ENCODE data around the gene CTU1. TPM values are rescaled to one million over a fixed set of nuclear protein-coding genes. Genes with fewer than 3 reads are reported as not detected.

CTU1 gene
- total and polyA plus RNA-seq, 2 donors (not counting 1 experiment from before 2014, with no cell fraction given), result 8.1 to 8.4 TPM

DNA sequence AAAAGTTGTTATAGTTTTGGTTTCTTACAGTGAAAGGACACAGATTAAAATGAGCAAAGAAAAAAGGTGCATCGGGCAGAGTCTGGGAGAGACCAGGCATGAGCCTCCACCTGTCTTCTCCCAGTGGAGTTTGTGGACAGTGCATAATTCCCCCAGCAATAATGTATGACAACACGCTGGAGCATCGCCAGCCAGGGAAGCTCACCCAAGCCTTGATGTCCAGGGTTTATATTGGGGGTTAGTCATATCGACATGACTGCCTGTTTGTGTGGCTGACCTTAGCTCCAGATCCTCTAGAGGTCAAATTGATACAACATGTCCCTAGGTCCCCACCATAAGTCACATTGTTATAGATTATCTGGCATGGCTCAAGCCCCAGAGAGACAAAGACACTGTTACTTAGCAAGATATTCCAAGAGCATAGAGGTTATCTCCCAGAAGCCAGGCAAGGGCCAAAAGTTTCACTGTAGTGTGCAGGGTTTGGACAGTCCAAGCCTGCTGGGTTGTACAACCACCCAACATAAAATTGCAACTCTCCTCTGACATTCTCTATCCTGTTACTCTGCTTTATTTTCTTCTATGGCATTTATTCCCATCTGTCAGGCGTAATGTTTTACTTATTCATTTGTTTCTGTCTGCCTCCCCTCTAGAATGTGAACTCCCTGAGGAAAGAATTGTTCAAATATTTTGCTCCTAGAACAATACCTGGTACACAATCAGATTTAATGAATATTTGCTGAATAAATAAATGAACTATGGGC is 37.7 kb downstream of the CTU1 start:
- Histone ChIP-seq H3K27ac (ENCODE audit: low read length in 2 of 2) (no peak overlapping the region), H3K4me1 (ENCODE audit: control insufficient read depth in 2 of 2, insufficient read depth in 2 of 2, low read length in 2 of 2) (no peaks in the 10 kb centered on the region), H3K4me3 (ENCODE audit: control extremely low read depth in 1 of 5, extremely low read depth in 1 of 5, insufficient read depth in 1 of 5, low read depth in 2 of 5, low read length in 4 of 5) (no peak overlapping the region), H3K79me2 (ENCODE audit: control insufficient read depth, insufficient read depth, low read length) (no peaks in the 10 kb centered on the region), H3K9ac (ENCODE audit: low read length) (no peak overlapping the region), H4K20me1 (ENCODE audit: control insufficient read depth, insufficient read depth, low read length, poor library complexity, severe bottlenecking) (no peaks in the 10 kb centered on the region), H2AFZ (ENCODE audit: insufficient read depth, low read depth, low read length, poor library complexity, severe bottlenecking) (no peak overlapping the region), H3K9me3 (ENCODE audit: control extremely low read depth in 1 of 3, control insufficient read depth in 2 of 3, insufficient read depth in 1 of 3, low read length in 2 of 3) (peaks cover 0 to 6% (median 0%) of the 10 kb centered on the region in 3 donors), H3K36me3 (replicated peaks in 1 of 2; ENCODE audit: control extremely low read depth in 1 of 2, control insufficient read depth in 1 of 2, extremely low read depth in 1 of 2, insufficient read depth in 2 of 2, low read length in 1 of 2) (no peaks in the 10 kb centered on the region), H3K27me3 (replicated peaks in 1 of 4; ENCODE audit: control extremely low read depth in 1 of 4, control insufficient read depth in 3 of 4, insufficient read depth in 4 of 4, low read length in 3 of 4) (peaks cover 0 to 12% (median 7%) of the 10 kb centered on the region in 4 experiments), H3K4me2 (replicated peaks; ENCODE audit: low read depth, low read length, poor library complexity, severe bottlenecking) (no peak overlapping the region)
- WGBS (ENCODE audit: insufficient coverage), result no CpG with 5 or more reads among the region's 5 CpGs
- Mint-ChIP-seq H3K4me1 (no peaks in the 10 kb centered on the region), H3K9me3 (ENCODE audit: insufficient read depth) (peaks cover 5% of the 10 kb centered on the region), H3K27ac (no peak overlapping the region), H3K4me3 (no peak overlapping the region), H3K27me3 (peaks cover 35% of the 10 kb centered on the region)
- ATAC-seq (ENCODE audit: low read depth) (no peak), DNase-seq (no peak)
- POLR2A ChIA-PET, result no interaction called here
- intact Hi-C loops (cut with micrococcal nuclease), result no loop called here
- TF ChIP-seq, protein P1, sequence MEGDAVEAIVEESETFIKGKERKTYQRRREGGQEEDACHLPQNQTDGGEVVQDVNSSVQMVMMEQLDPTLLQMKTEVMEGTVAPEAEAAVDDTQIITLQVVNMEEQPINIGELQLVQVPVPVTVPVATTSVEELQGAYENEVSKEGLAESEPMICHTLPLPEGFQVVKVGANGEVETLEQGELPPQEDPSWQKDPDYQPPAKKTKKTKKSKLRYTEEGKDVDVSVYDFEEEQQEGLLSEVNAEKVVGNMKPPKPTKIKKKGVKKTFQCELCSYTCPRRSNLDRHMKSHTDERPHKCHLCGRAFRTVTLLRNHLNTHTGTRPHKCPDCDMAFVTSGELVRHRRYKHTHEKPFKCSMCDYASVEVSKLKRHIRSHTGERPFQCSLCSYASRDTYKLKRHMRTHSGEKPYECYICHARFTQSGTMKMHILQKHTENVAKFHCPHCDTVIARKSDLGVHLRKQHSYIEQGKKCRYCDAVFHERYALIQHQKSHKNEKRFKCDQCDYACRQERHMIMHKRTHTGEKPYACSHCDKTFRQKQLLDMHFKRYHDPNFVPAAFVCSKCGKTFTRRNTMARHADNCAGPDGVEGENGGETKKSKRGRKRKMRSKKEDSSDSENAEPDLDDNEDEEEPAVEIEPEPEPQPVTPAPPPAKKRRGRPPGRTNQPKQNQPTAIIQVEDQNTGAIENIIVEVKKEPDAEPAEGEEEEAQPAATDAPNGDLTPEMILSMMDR (IDR thresholded peaks at IDR 0.05), result no peak
- CTCF ChIA-PET, result no interaction called here

DNA sequence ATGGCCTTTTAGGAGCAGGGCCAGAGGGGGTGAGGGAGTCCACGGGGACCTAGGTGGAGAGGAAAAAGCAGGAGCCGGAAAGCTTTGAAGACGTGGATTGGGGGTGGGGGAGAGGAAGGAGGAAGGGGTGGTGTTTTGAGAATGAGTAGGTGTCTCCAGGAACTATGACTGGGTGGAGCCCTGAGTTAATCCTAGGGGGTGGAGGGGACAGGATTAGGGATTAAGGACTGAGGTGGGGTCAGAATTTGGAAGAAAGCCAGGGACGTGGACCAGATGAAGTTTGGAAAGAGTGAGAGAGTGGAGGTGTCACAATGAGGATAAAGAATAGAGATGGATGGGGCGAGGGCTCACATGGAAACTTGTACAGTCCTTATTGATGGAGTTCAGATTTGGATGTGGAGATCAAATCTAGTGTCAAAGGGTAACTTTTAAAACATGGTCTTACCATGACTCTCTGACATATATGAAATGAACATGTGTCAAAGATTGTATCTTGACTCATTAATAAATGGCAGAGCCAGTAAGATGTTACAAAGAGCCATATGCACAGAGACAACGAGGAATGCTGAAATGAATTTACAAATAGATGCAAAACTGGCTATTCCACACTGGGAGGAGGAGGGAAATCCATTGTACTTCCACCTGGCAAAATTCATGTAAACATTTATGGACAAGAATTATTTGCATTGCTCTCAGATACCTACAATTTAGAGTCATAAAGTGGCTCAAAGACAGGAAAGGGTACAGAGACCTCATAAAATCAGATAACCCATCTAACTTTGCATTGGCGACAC is 41.6 kb downstream of the CTU1 start:
- H3K9ac ChIP-seq (ENCODE audit: low read length), result no peak overlapping the region
- 76% methylated on average over 7 of the region's 7 CpGs for WGBS (ENCODE audit: insufficient coverage)
- ChIA-PET POLR2A (no interaction called here), CTCF (no interaction called here)
- H3K27ac ChIP-seq (ENCODE audit: low read length in 2 of 2), result no peak overlapping the region
- ATAC-seq (ENCODE audit: low read depth), result no peak
- Mint-ChIP-seq H3K27ac (no peak overlapping the region), H3K27me3 (peaks cover 46% of the 10 kb centered on the region), H3K9me3 (ENCODE audit: insufficient read depth) (no peaks in the 10 kb centered on the region), H3K4me1 (peaks cover 3% of the 10 kb centered on the region), H3K4me3 (no peak overlapping the region)
- H3K4me3 ChIP-seq (ENCODE audit: control extremely low read depth in 1 of 5, extremely low read depth in 1 of 5, insufficient read depth in 1 of 5, low read depth in 2 of 5, low read length in 4 of 5), result no peak overlapping the region
- no peak for DNase-seq
- H3K4me2 ChIP-seq (replicated peaks; ENCODE audit: low read depth, low read length, poor library complexity, severe bottlenecking), result no peak overlapping the region
- H2AFZ ChIP-seq (ENCODE audit: insufficient read depth, low read depth, low read length, poor library complexity, severe bottlenecking), result no peak overlapping the region
- H3K27me3 ChIP-seq (replicated peaks in 1 of 4; ENCODE audit: control extremely low read depth in 1 of 4, control insufficient read depth in 3 of 4, insufficient read depth in 4 of 4, low read length in 3 of 4), result peaks cover 0 to 44% (median 15%) of the 10 kb centered on the region in 4 experiments
- peaks cover 0 to 8% (median 0%) of the 10 kb centered on the region in 3 donors for H3K9me3 ChIP-seq (ENCODE audit: control extremely low read depth in 1 of 3, control insufficient read depth in 2 of 3, insufficient read depth in 1 of 3, low read length in 2 of 3)
- H3K4me1 ChIP-seq (ENCODE audit: control insufficient read depth in 2 of 2, insufficient read depth in 2 of 2, low read length in 2 of 2), result peaks cover 2 to 4% of the 10 kb centered on the region in 2 donors
- H3K79me2 ChIP-seq (ENCODE audit: control insufficient read depth, insufficient read depth, low read length), result no peaks in the 10 kb centered on the region
- no peaks in the 10 kb centered on the region for H3K36me3 ChIP-seq (replicated peaks in 1 of 2; ENCODE audit: control extremely low read depth in 1 of 2, control insufficient read depth in 1 of 2, extremely low read depth in 1 of 2, insufficient read depth in 2 of 2, low read length in 1 of 2)
- TF ChIP-seq EZH2 (IDR thresholded peaks at IDR 0.05; ENCODE audit: borderline replicate concordance, insufficient read depth, low read depth, low read length, poor library complexity, severe bottlenecking), result no peak
- TF ChIP-seq, protein P1 (IDR thresholded peaks at IDR 0.05), result no peak
- intact Hi-C loops (cut with micrococcal nuclease), result loop anchor here (10.0 kb wide), 1 partner anchor 88 kb away; no protein-coding TSS in a partner anchor
- no peaks in the 10 kb centered on the region for H4K20me1 ChIP-seq (ENCODE audit: control insufficient read depth, insufficient read depth, low read length, poor library complexity, severe bottlenecking)

Data from B cell (primary cell).